Lower leg skin (tissue), 3 donors: ENCODE measurements around the gene MCM10.

Experiments used
- POLR2A ChIP-seq, 2 donors: fragments of 450-650 bp; IDR thresholded peaks; one replicate each; pipeline ENCODE4 v1.6.1; 2016 to 2017; ENCODE audit warnings: antibody characterized with exemption in 2 of 2, mild to moderate bottlenecking in 1 of 2, moderate library complexity in 1 of 2
- TF ChIP-seq, protein P1 (sequence below), 3 donors: fragments of 450-650 bp; IDR thresholded peaks; one replicate each; pipeline ENCODE4 v1.5.1; 2016; ENCODE audit warnings: antibody characterized with exemption in 3 of 3, mild to moderate bottlenecking in 3 of 3, moderate library complexity in 2 of 3

DNA sequence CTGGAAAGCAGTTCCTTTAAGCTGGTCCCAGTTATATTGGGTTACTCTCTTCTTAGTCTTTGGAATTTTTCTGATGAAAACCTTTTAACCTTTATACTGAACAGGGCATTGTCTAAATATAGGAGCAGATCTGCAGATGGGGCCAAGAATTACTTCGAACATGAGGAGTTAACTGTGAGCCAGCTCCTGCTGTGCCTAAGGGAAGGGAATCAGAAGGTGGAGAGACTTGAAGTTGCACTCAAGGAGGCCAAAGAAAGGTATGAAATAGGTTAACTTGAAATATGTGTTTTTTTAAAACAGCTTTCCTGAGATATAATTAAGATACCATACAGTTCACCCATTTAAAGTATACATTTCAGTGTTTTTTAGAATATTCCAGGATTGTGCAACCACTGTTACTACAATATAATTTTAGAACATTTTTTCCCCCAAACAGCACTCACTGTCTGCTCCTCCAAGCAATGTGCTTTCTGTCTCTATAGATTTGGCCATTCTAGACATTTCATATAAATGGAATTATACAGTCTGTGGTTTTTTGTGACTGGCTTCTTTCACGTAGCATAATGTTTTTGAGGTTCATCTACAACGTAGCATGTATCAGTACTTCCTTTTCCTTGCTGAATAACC is 42.5 kb upstream of the MCM10 start:
- TF ChIP-seq, protein P1, sequence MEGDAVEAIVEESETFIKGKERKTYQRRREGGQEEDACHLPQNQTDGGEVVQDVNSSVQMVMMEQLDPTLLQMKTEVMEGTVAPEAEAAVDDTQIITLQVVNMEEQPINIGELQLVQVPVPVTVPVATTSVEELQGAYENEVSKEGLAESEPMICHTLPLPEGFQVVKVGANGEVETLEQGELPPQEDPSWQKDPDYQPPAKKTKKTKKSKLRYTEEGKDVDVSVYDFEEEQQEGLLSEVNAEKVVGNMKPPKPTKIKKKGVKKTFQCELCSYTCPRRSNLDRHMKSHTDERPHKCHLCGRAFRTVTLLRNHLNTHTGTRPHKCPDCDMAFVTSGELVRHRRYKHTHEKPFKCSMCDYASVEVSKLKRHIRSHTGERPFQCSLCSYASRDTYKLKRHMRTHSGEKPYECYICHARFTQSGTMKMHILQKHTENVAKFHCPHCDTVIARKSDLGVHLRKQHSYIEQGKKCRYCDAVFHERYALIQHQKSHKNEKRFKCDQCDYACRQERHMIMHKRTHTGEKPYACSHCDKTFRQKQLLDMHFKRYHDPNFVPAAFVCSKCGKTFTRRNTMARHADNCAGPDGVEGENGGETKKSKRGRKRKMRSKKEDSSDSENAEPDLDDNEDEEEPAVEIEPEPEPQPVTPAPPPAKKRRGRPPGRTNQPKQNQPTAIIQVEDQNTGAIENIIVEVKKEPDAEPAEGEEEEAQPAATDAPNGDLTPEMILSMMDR (IDR thresholded peaks at IDR 0.05) = no peak
- no peak for TF ChIP-seq POLR2A (IDR thresholded peaks at IDR 0.05)
